ENCODE results near the gene TRPV3.
"Not testable (repeated sequence)": the region's sequence is repeated elsewhere in the genome, so short reads cannot be mapped to it uniquely, and the experiment has no call there.

Gene TRPV3

GRCh38 chr17:3590768-3591167 is 33.2 kb upstream of the TRPV3 start:
- H3K9ac ChIP-seq (ENCODE audit: low read length), result no peak overlapping the region
- no peaks in the 10 kb centered on the region for H3K4me1 ChIP-seq (ENCODE audit: control insufficient read depth, insufficient read depth, low read length)
- H3K9me3 ChIP-seq (ENCODE audit: control insufficient read depth, low read length), result no peaks in the 10 kb centered on the region
- H3K4me3 ChIP-seq (ENCODE audit: low read length), result no peak overlapping the region
- H3K36me3 ChIP-seq (ENCODE audit: control insufficient read depth, insufficient read depth, low read length), result peaks cover 5% of the 10 kb centered on the region
- no peaks in the 10 kb centered on the region for H3K27me3 ChIP-seq (ENCODE audit: control insufficient read depth, insufficient read depth, low read length)

- H3K4me3 ChIP-seq (ENCODE audit: low read length), result no peak overlapping the region
- no peaks in the 10 kb centered on the region for H3K4me1 ChIP-seq (ENCODE audit: control insufficient read depth, insufficient read depth, low read length)
- no peak overlapping the region for H3K9ac ChIP-seq (ENCODE audit: low read length)
- no peaks in the 10 kb centered on the region for H3K9me3 ChIP-seq (ENCODE audit: control insufficient read depth, low read length)
- H3K27me3 ChIP-seq (ENCODE audit: control insufficient read depth, insufficient read depth, low read length), result no peaks in the 10 kb centered on the region
- peaks cover 5% of the 10 kb centered on the region for H3K36me3 ChIP-seq (ENCODE audit: control insufficient read depth, insufficient read depth, low read length)
Observed at GRCh38 chr17:3590231-3590630, 32.6 kb upstream of the TRPV3 start.

- Histone ChIP-seq H3K9me3 (ENCODE audit: control insufficient read depth, low read length) (no peaks in the 10 kb centered on the region), H3K4me3 (ENCODE audit: low read length) (no peak overlapping the region), H3K4me1 (ENCODE audit: control insufficient read depth, insufficient read depth, low read length) (no peaks in the 10 kb centered on the region), H3K27me3 (ENCODE audit: control insufficient read depth, insufficient read depth, low read length) (no peaks in the 10 kb centered on the region), H3K36me3 (ENCODE audit: control insufficient read depth, insufficient read depth, low read length) (peaks cover 5% of the 10 kb centered on the region), H3K9ac (ENCODE audit: low read length) (no peak overlapping the region)
Observed at GRCh38 chr17:3589784-3590183, 32.2 kb upstream of the TRPV3 start.

GRCh38 chr17:3585826-3586225 is 28.2 kb upstream of the TRPV3 start:
- Histone ChIP-seq H3K4me1 (ENCODE audit: control insufficient read depth, insufficient read depth, low read length) (no peaks in the 10 kb centered on the region), H3K36me3 (ENCODE audit: control insufficient read depth, insufficient read depth, low read length) (peaks cover 5% of the 10 kb centered on the region), H3K4me3 (ENCODE audit: low read length) (no peak overlapping the region)

GRCh38 chr17:3583456-3583855 is 25.8 kb upstream of the TRPV3 start:
- H3K9ac ChIP-seq (ENCODE audit: low read length), result no peak overlapping the region
- H3K27me3 ChIP-seq (ENCODE audit: control insufficient read depth, insufficient read depth, low read length), result no peaks in the 10 kb centered on the region
- H3K4me1 ChIP-seq (ENCODE audit: control insufficient read depth, insufficient read depth, low read length), result no peaks in the 10 kb centered on the region
- H3K9me3 ChIP-seq (ENCODE audit: control insufficient read depth, low read length), result no peaks in the 10 kb centered on the region
- H3K36me3 ChIP-seq (ENCODE audit: control insufficient read depth, insufficient read depth, low read length), result peaks cover 5% of the 10 kb centered on the region
- no peak overlapping the region for H3K4me3 ChIP-seq (ENCODE audit: low read length)

More at GRCh38 chr17:3585826-3586225, 28.2 kb upstream of the TRPV3 start:
- no peak overlapping the region for H3K9ac ChIP-seq (ENCODE audit: low read length)
- H3K9me3 ChIP-seq (ENCODE audit: control insufficient read depth, low read length), result no peaks in the 10 kb centered on the region
- no peaks in the 10 kb centered on the region for H3K27me3 ChIP-seq (ENCODE audit: control insufficient read depth, insufficient read depth, low read length)

GRCh38 chr17:3582915-3583314 is 25.3 kb upstream of the TRPV3 start:
- peaks cover 5% of the 10 kb centered on the region for H3K36me3 ChIP-seq (ENCODE audit: control insufficient read depth, insufficient read depth, low read length)
- H3K27me3 ChIP-seq (ENCODE audit: control insufficient read depth, insufficient read depth, low read length), result no peaks in the 10 kb centered on the region
- no peaks in the 10 kb centered on the region for H3K9me3 ChIP-seq (ENCODE audit: control insufficient read depth, low read length)
- no peaks in the 10 kb centered on the region for H3K4me1 ChIP-seq (ENCODE audit: control insufficient read depth, insufficient read depth, low read length)
- no peak overlapping the region for H3K4me3 ChIP-seq (ENCODE audit: low read length)
- no peak overlapping the region for H3K9ac ChIP-seq (ENCODE audit: low read length)

GRCh38 chr17:3578667-3579066 is 21.1 kb upstream of the TRPV3 start:
- not testable (repeated sequence) for H3K4me1 ChIP-seq (ENCODE audit: control insufficient read depth, insufficient read depth, low read length); H3K4me3 ChIP-seq (ENCODE audit: low read length); H3K9me3 ChIP-seq (ENCODE audit: control insufficient read depth, low read length); H3K9ac ChIP-seq (ENCODE audit: low read length); H3K27me3 ChIP-seq (ENCODE audit: control insufficient read depth, insufficient read depth, low read length); H3K36me3 ChIP-seq (ENCODE audit: control insufficient read depth, insufficient read depth, low read length)

- H3K4me1 ChIP-seq (ENCODE audit: control insufficient read depth, insufficient read depth, low read length), result no peaks in the 10 kb centered on the region
- H3K36me3 ChIP-seq (ENCODE audit: control insufficient read depth, insufficient read depth, low read length), result no peaks in the 10 kb centered on the region
- no peaks in the 10 kb centered on the region for H3K9me3 ChIP-seq (ENCODE audit: control insufficient read depth, low read length)
- H3K9ac ChIP-seq (ENCODE audit: low read length), result no peak overlapping the region
- H3K27me3 ChIP-seq (ENCODE audit: control insufficient read depth, insufficient read depth, low read length), result no peaks in the 10 kb centered on the region
- H3K4me3 ChIP-seq (ENCODE audit: low read length), result no peak overlapping the region
Observed at GRCh38 chr17:3576970-3577369, 19.4 kb upstream of the TRPV3 start.

GRCh38 chr17:3575511-3575910 is 17.9 kb upstream of the TRPV3 start:
- Histone ChIP-seq H3K9me3 (ENCODE audit: control insufficient read depth, low read length) (no peaks in the 10 kb centered on the region), H3K4me1 (ENCODE audit: control insufficient read depth, insufficient read depth, low read length) (no peaks in the 10 kb centered on the region), H3K27me3 (ENCODE audit: control insufficient read depth, insufficient read depth, low read length) (no peaks in the 10 kb centered on the region), H3K36me3 (ENCODE audit: control insufficient read depth, insufficient read depth, low read length) (peaks cover 4% of the 10 kb centered on the region), H3K4me3 (ENCODE audit: low read length) (no peak overlapping the region), H3K9ac (ENCODE audit: low read length) (no peak overlapping the region)

- no peaks in the 10 kb centered on the region for H3K9me3 ChIP-seq (ENCODE audit: control insufficient read depth, low read length)
- peaks cover 4% of the 10 kb centered on the region for H3K36me3 ChIP-seq (ENCODE audit: control insufficient read depth, insufficient read depth, low read length)
- no peaks in the 10 kb centered on the region for H3K27me3 ChIP-seq (ENCODE audit: control insufficient read depth, insufficient read depth, low read length)
- H3K4me3 ChIP-seq (ENCODE audit: low read length), result no peak overlapping the region
- H3K9ac ChIP-seq (ENCODE audit: low read length), result no peak overlapping the region
- no peaks in the 10 kb centered on the region for H3K4me1 ChIP-seq (ENCODE audit: control insufficient read depth, insufficient read depth, low read length)
Observed at GRCh38 chr17:3574231-3574630, 16.6 kb upstream of the TRPV3 start.

GRCh38 chr17:3573246-3574100 is 15.9 kb upstream of the TRPV3 start:
- no peaks in the 10 kb centered on the region for H3K27me3 ChIP-seq (ENCODE audit: control insufficient read depth, insufficient read depth, low read length)
- no peaks in the 10 kb centered on the region for H3K9me3 ChIP-seq (ENCODE audit: control insufficient read depth, low read length)
- peaks cover 4% of the 10 kb centered on the region for H3K36me3 ChIP-seq (ENCODE audit: control insufficient read depth, insufficient read depth, low read length)
- no peak overlapping the region for H3K4me3 ChIP-seq (ENCODE audit: low read length)
- no peak overlapping the region for H3K9ac ChIP-seq (ENCODE audit: low read length)
- no peaks in the 10 kb centered on the region for H3K4me1 ChIP-seq (ENCODE audit: control insufficient read depth, insufficient read depth, low read length)

GRCh38 chr17:3572231-3572630 is 14.6 kb upstream of the TRPV3 start:
- Histone ChIP-seq H3K9me3 (ENCODE audit: control insufficient read depth, low read length) (no peaks in the 10 kb centered on the region), H3K4me1 (ENCODE audit: control insufficient read depth, insufficient read depth, low read length) (no peaks in the 10 kb centered on the region), H3K36me3 (ENCODE audit: control insufficient read depth, insufficient read depth, low read length) (peaks cover 4% of the 10 kb centered on the region), H3K4me3 (ENCODE audit: low read length) (no peak overlapping the region), H3K27me3 (ENCODE audit: control insufficient read depth, insufficient read depth, low read length) (no peaks in the 10 kb centered on the region), H3K9ac (ENCODE audit: low read length) (no peak overlapping the region)

All from mucosa of stomach (tissue), 1 donor.